ENCODE measurements around the gene ALOX12B.

DNA sequence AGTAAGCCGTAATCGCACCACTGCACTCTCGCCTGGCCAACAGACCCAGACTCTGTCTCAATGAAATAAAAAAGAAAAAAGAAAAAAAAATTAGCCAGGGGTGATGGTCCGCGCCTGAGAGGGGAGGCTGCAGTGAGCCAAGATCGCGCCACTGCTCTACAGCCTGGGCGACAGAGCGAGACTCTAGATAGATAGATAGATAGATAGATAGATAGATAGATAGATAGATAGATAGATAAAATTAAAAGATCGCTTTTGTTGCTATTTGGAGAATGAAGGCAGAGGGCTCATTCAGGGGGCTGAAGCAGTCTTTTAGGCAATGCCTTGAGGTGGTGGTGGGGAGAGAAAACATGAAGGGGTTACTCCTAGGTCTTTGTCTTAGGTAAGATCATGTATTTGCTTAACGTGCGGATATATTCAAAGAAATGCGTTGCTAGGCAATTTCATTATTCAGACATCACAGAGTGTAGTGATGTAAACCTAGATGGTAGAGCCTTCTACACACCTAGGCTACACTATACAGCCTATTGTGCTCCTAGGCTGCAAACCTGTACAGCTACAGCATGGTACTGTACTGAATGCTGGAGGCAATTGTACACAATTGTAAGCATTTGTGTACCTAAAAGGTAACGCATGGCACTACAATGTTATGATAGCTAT, 40.7 kb upstream of the ALOX12B start:
- TF ChIP-seq RFXAP (CRISPR knock-in tag; IDR thresholded peaks at IDR 0.05; ENCODE audit: borderline replicate concordance): no peak
- TF ChIP-seq, protein P1, sequence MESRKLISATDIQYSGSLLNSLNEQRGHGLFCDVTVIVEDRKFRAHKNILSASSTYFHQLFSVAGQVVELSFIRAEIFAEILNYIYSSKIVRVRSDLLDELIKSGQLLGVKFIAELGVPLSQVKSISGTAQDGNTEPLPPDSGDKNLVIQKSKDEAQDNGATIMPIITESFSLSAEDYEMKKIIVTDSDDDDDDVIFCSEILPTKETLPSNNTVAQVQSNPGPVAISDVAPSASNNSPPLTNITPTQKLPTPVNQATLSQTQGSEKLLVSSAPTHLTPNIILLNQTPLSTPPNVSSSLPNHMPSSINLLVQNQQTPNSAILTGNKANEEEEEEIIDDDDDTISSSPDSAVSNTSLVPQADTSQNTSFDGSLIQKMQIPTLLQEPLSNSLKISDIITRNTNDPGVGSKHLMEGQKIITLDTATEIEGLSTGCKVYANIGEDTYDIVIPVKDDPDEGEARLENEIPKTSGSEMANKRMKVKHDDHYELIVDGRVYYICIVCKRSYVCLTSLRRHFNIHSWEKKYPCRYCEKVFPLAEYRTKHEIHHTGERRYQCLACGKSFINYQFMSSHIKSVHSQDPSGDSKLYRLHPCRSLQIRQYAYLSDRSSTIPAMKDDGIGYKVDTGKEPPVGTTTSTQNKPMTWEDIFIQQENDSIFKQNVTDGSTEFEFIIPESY (CRISPR knock-in tag; IDR thresholded peaks at IDR 0.05): no peak
- TF ChIP-seq NBN (conservative IDR thresholded peaks at IDR 0.05): no peak
- no peak for TF ChIP-seq ZNF138 (CRISPR knock-in tag; IDR thresholded peaks at IDR 0.05; ENCODE audit: low read depth)
- TF ChIP-seq RBM39 (IDR thresholded peaks at IDR 0.05; ENCODE audit: low read depth, low read length, poor library complexity, severe bottlenecking): no peak
- no peak for TF ChIP-seq POLR2A (IDR thresholded peaks at IDR 0.05; ENCODE audit: insufficient read depth in 1 of 2, low read depth in 2 of 2, low read length in 2 of 2)
- TF ChIP-seq SUZ12 (IDR thresholded peaks at IDR 0.05; ENCODE audit: low read depth, low read length): no peak
- TF ChIP-seq, protein P2, sequence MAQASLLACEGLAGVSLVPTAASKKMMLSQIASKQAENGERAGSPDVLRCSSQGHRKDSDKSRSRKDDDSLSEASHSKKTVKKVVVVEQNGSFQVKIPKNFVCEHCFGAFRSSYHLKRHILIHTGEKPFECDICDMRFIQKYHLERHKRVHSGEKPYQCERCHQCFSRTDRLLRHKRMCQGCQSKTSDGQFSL (CRISPR knock-in tag; IDR thresholded peaks at IDR 0.05): no peak
- no peak for TF ChIP-seq LRRFIP1 (CRISPR knock-in tag; conservative IDR thresholded peaks at IDR 0.05)
- no peak for TF ChIP-seq RAD21 (CRISPR knock-in tag; IDR thresholded peaks at IDR 0.05)

Data from HepG2 (cell line).